Activated CD4-positive, alpha-beta T cell treated with anti-CD3 and anti-CD28 coated beads, Interleukin-2, amount 50 U/mL, for 24 hours (primary cell): Measurements from ENCODE around the gene PARD3.

ENCODE experiments used
- DNase-seq, 2 donors: peaks; one replicate each; pipeline ENCODE4 v3.0.0-alpha.2; 2020; ENCODE audit warnings: low read depth in 1 of 2, low spot score in 1 of 2

Gene PARD3

DNA sequence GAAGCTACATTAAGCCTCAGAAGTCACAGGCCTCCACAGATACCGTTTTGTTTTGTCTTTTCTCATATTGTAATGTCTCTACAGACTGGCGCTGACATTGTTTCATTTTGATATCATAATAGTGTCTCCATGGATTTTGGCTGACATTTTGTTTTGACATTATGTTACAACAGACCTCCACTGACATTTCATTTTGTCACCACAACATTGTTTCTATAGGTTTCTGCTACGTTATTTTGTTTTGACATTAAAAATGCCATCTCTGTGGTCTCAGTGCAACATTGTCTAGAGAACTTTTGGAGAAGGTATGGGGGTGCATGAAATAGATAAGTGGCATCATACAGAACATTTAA, 666.8 kb downstream of the PARD3 start:
- no peak for DNase-seq

DNA sequence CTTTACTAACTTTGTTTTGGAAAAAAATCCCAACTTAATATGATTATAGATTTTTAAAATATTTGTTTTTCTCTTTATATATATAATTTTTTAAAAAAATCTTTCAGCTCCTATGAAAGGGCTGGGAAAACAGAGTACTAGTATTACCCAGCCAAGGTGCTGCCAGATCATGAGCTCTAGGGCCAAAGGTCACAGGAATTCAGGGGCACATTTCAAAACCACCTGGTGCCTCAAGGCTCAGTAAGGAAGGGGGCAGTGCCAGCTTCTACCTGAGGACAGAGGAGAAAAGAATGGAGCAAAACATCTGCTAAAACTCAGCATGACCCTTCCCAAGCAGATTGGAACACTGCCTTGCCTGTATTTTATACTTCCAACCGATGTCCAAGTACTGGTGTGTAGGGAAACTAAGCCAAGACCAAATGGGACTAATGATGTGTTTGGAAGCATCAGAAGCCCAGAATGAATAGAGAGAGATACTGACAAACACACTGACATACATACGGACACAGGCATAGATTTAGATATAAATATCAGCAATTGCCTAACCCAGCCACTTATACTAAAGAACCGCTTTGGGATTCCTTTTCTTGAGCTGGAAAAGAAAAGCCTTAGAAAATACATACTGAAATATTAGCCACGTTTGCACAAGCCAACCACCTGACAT, 667.3 kb downstream of the PARD3 start:
- DNase-seq = no peak

DNA sequence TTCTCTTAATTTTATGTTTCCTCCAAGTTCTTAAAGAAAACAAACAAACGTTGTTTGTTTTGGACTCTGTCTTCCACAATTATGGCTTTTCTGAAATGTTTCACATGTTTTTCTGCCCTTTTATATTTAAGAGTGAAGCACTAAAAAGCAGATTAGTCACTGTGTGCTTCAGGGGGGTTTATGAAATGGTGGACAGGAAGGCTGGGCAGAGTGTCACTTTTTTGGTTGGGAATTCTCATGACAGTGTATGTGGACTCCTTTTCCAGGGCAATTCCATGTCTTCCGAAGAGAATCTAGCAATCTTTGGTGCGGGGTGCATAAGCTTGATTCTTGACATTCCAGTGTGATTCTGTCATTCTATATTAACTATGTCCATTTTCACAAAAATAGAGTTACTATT, 669.4 kb downstream of the PARD3 start:
- no peak for DNase-seq

DNA sequence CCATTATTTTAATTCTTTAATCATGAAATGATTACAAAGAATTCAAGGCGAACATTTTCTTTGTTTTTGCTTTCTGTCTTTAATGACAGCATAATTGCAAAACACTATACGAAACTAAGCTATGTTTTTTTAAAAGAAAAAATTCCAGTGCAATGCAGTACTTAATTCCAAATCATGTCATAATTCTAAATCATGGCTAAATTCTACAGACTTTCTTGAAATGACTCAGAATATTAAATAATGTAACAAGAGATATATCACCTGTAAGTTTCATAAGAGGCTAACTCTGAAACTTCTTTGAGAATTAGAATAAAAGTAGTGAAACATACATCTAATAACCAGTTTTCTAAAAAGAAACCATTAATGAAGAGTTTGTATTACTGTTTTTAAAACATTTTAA, 671.6 kb downstream of the PARD3 start:
- no peak for DNase-seq

DNA sequence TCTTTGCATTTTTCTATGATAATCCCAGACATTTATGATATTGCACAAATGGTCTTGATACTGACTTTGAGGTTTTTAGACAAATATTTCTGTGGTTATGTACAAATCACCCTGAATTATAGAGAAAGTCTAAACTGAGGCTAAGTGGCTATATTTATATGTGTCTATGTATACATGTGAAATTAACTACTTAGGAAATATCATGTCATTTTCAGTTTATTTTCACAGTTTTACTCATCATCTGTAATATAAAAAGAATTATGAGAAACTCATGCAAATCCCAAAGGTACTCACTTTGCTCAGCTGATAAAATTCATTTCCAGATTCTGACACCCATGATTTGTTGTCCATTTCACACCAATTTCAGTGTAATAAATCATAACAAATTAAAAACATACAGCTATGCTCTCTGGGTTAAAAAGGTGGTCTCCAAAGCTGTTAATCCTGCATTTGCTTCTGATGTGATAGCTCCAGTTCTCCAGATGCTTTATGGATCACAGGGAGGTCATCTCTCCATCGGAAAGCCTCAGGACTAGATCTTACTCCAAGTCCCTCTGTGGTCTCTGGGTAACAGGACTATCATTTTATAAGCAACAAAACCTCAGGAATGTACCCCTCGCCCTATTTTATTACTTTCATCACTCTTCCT, 673.9 kb downstream of the PARD3 start:
- no peak for DNase-seq

DNA sequence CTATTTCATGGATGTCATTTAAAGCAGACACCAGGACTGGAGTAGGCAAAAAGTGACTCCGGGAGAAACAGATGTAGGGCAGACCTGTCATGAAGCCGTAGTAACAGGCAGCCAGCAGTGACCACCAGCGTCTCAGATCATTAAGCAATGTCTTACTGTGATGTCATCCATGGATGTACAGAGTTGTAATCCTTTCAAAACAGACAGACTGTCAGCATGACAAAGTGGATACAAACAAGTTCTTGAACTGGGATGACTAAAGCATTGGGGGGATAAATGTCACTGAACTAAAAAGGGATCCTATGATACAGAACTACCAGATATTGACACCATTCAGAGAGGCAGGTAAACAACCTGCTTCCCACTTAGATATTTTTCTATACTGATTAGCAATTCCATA, 675.5 kb downstream of the PARD3 start:
- no peak for DNase-seq

DNA sequence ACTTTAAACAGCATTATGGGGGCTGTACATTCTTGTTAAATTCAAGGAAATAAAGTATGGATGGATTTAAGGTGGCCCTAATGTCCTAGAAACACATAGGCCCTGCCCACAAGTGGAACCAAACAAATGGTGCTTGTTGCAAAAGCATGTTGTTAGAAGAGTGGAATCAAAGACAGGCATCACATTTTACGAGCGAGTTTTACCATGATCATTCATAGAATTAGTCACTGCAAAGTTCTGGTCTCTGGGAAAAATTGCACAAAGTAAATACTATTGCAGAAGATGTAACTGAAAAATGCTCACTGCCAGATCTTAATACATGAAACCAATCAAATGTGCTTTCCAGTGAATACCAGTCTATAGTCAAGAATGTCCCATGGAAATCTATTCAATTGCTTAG, 677.1 kb downstream of the PARD3 start:
- DNase-seq = no peak

DNA sequence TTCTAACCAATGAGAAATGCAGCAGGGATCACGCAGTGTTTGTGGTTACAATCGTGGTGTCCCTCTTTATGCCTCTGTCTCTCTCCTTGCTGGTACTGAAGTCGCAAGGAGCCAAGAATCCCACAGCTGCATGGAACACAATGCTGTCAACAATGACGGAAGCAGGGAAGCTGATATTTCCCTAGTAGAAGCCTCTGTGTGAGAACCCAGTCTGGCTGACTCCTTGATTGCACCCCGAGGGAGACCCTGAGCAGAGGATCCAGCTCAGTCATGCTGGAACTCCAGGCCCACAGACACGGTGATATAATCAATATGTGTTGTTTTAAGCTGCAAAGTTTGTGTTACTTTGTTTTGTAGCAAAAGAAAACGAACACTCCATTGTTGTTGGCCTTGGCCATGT, 677.9 kb downstream of the PARD3 start:
- DNase-seq = no peak

DNA sequence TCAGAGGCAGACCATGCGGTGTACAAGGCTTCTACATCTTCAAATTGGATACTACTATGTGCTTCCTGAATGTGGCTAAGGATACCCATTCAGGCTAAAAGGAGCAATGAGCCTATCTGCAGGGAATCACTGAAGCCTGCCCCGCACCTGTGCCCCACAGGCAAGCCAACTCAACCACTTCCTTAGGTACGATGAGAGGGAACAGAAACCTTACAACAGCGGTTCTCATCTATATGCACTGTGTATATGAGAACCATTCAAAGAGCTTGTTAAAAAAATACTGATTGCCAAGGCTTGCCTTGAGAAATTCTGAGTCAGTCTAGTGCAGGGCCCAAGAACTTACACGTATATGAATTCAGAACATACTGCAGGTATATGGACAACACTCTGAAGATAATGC, 679.6 kb downstream of the PARD3 start:
- no peak for DNase-seq

DNA sequence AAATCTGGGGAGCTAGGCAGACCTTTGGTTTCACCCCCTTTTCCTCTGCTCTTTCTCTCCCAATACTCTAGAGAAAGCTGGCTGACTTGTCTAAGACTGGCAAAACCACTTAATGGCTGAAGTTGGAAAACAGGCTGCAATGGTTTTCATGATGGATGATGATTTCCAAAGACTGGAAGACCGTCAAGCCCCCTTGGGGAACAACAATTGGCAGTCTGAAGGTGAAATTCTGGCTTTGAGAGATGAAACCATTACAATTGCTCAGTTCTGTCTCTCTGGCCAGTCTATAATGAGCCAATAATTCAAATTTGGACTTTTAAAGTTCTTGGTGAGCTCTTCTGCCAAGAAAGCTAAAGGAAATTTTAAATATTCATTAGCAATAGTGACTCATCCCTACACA, 680.5 kb downstream of the PARD3 start:
- no peak for DNase-seq

DNA sequence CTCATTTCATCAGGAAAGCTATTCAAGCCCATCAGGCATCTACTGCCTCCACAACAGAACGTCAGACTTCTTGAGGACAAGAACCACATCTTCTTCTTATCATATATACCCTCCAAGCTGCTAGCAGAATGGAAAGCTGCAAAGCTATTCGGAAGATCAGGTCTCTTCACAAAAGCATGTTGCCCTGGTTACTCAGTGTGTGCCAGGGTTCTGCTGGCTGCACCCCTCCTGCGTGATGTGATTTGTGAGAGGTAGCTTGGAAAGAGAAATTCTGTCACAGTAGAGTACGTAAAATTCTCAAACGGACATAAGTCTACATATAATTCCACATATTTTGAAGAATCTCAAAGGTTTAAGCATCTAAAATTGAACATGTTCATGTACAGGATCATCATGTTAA, 681.7 kb downstream of the PARD3 start:
- no peak for DNase-seq

DNA sequence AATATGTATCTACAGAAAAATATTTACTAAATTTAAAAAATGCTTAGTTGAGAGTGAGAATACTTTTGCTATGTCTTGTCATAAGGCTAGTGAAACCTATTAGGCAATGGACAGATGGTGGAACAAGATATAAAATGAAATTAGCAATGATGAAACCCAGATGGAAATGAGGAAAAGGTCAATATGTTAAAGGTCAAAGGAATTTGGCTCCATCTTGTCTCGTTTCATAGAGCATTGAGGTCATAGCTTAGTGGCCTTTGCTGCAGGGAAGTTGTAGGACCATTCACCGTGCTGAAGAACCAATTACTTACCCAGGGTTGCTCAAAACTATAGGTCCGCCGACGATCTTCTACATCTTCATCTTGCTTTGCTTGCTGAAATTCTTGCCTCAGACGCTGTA, 683.9 kb downstream of the PARD3 start:
- DNase-seq = no peak

DNA sequence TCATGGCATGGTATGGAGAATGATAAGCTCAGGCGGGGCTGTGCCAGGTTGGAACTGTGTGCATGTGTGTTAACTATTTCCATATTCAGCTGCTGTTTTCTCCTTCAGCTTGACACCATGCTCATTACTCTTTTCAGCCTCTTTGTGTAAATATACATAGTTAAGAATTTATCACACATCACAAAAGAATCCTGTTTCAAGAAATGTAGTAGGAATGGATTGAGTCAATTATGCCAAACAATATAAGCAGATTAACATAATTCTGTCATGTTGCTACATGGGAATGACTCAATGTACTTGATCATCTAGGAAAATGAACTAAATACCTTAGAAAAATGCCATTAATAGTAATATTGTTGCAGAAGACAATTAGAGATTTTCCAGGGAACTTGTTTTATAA, 687.4 kb downstream of the PARD3 start:
- no peak for DNase-seq

DNA sequence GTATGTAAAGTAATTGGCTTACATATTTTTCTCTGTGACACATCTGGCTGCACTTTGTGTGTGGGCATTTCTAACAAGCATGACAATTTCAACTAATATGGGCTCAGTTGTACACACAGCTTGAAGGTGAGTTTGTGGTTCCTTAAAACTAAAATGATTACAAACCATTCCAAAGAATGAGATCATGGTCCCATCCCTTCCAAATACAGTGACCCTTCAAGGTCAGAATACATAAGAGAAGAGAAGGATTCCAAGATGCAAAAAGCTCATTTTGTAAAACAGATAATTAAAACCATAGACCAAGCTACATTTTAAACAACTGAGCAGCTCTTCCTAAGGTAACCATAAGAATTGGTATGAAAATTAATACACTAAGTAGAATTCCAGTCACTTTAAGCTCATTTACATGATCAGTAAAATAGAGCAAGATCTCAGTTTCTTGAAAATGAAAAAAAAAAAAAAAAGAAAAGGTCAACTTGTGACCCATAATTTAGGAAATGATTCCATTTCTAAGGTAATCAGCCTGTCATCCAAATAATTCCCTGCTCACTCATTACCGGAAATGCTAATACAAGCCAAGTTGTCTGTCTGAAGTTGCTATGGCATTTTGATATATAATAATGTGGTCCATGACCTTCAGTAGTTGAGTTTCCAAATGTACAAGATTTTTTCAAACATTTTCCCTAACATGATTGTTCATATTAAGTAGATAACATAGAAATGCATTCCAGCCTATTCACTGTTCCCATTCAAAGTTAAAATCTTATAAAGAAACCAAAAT, 688.5 kb downstream of the PARD3 start:
- no peak for DNase-seq

DNA sequence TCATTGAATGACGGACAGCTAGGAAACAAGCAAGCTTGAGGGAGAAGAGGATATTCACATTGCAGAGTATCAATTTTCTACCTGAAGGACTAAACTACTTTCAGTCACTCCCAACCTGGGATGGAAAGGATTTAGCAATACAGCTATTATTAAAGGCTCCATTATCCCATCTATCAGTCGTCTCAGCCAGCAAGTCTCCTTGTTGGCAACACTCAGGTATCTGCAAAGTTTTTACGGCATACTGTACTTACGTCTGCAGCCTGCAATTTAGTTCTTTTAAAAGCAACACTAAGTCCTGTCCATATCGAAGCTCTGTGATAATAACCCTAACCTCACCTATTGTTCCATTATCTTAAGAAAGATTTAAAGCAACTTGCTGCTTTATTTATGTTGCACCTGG, 689.4 kb downstream of the PARD3 start:
- no peak for DNase-seq

DNA sequence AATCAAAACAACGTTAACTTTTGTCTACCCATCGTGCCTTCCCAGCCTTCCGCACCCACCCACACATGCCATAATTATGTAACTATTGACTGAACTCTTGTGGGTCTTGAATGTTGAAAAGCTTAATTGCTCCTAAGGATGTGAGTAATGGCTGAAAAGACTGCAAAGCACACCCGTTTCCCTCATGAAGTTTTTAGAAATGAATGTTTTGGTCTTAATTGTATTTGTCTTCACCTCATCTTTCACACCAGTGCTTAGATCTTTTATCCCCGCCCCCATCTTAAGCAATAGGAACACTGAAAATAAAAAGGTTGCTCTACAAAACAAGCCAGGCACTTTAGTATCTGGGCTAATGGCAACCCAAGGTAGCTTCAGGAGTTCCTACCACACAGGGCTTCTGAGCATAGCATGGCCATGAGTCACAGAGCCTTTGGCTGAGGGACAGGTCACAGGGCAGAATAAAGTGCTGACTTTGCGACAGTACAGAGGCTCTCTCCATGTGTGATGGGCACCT, 690.5 kb downstream of the PARD3 start:
- DNase-seq = no peak

DNA sequence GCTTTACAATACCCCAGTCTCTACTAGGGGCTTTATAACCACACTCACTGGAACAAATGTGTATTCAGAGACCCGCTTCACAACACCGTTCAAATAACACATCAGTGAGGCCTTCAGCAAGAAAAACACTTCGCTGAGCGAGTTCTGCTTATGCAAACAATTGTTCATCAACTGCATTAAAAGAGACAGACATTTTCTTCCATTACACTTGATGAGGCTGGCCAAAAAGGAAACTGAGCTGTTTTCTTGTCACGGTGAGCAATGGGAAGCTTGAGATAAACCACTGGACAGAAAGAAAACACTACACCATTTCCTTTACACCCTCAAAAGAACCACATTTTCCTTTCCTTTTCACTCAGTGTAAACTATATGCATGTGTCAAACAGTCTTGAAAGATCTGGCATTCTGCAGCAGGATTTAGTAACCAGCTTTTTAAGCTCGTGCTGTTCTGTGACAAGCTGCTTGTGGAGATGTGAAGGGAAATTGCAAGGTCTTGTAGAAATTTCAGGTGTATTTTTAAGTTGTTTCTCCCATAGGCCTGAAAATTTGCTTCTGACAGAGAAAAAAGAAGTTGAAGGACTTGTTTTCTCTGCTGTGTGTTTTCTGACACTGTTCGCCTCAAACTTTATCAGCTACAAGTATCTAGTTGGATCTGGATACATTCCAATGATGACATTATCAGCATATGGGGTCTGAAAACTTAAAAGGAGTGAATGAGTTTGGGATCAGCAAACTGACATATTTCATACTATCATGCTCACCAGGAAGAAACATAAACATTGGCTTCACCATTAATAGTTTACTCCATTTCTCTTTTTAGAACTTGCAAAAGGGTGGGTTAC, 693.1 kb downstream of the PARD3 start:
- DNase-seq = peak in 1 of 2 donors; percentile 3

DNA sequence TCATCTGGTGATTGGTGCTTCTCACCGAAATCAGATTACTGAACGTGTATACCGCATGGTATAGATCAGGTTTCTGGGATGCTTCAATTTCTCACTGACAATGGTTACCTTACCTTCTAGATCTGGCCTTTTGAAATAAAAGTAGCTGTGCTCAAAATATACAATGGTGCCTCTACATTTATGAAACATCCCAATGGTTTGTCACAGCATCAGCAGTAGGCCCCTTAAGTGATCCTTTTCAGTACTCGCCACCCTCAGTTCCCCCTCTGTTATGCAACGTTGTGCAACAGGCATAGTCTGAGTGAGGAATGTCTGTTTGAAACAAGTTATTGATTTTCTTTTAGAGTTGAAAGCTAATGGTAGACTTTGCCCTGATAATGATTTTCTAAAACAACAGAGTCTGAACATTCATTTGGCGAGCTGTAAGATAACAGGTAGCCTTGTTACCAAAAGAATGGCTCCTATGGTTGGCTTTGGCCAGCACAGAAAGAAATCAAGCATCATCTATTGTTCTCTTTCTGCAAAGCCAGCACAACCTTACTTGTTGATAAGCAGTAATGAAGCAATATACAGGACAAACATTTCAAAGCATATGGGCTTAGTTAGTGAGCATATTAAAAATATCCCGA, 693.9 kb downstream of the PARD3 start:
- DNase-seq = no peak

DNA sequence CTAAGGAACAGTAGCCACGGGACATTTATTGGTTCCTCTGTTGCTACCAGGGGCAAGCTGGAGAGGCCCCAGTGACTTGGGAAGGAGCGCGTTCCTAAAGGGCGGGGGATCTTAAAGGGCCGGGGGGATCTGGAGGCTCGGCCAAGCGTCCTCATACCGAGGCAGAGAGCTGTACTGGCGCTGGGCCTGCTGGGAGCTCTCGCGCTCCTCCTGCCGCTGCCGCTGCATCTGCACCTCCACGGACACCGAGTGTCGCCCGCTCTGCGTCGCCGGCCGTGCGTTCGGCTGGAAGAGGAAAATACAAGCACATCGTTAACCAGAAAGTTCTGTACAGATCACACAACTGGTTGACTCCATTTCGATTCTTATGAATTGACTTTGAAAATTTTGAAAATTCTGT, 695.6 kb downstream of the PARD3 start:
- DNase-seq = no peak

DNA sequence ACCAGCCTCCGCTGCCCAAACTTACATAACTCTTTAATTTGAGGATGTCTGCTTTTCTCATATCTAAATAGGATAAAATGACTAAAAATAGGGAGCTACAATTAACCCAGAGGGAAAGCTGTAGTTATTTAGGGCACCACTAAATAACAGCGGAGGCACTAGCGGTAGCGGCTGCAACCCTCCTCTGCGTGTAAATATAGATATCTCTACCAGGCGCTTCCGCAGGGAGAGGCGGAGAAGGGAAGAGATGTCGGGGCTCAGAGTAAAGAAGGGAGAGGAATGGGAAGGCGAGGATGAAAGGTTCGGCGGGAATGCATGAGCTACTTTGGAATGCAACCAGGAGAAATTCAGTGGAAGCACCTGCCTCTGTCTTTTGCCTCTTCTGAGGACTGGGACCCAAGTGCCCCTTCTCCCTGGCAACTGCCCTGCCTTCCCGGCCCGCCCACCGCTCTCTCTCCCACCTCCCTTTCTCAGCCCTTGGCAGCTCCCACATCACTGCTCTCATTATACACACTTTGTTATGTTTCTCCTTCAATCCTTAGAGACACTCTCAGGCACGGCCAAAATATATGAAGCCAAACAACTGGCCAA, 698.3 kb downstream of the PARD3 start:
- DNase-seq = no peak

DNA sequence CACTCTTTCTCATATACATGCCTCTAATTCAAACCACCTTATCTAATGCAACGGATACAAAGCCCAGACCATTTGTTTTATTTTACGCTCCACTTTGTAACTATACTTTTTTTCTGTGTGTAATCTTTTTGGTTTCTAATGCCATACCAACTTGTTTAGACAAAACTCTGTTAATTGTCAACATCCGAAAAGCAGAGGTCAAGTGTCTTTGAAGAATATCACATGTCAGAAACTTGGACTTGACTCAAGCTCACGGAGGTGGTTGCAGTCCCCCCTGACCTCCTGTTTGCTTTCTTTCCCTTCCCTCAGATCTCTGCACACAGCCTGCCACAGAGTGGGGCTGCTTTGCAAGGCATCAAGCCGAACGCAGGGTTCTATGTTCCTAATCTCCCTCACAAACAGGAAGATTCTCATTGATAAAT, 698.9 kb downstream of the PARD3 start:
- no peak for DNase-seq
